HEK293T (cell line): ENCODE results near the gene ALDH4A1.

Experiments used
- CTCF ChIA-PET: fragments of 350-600 bp; formaldehyde crosslinking; extraction: SDS; loops from one replicate; lab custom pipeline; 2021; ENCODE audit warnings: antibody characterized with exemption, inconsistent platforms; lab: Yijun Ruan, JAX
- POLR2A ChIA-PET: fragments of 350-600 bp; formaldehyde crosslinking; extraction: SDS; loops from one replicate; lab custom pipeline; 2020; ENCODE audit warnings: antibody characterized with exemption, inconsistent platforms; lab: Yijun Ruan, JAX
- DNase-seq: peaks from one replicate; pipeline ENCODE4 v3.0.0; 2012; ENCODE audit warnings: mixed read lengths; ENCODE audit errors: extremely low spot score
- ARNT ChIP-seq: fragments of 450-650 bp; IDR thresholded peaks from 2 replicates; pipeline ENCODE4 v1.6.1; 2017; ENCODE audit warnings: mild to moderate bottlenecking
- BHLHE40 ChIP-seq: fragments of 450-650 bp; IDR thresholded peaks from 2 replicates; pipeline ENCODE4 v1.6.1; 2016; ENCODE audit warnings: mild to moderate bottlenecking, moderate library complexity, borderline replicate concordance
- CTBP1 ChIP-seq: fragments of 450-650 bp; IDR thresholded peaks from 2 replicates; pipeline ENCODE4 v1.6.1; 2016; ENCODE audit warnings: borderline replicate concordance
- ELF4 ChIP-seq: fragments of 450-650 bp; IDR thresholded peaks from 2 replicates; pipeline ENCODE4 v1.6.1; 2017; ENCODE audit warnings: antibody characterized with exemption
- FOXA1 ChIP-seq: fragments of 450-650 bp; IDR thresholded peaks from 2 replicates; pipeline ENCODE4 v1.6.1; 2016; ENCODE audit warnings: mild to moderate bottlenecking
- FOXK2 ChIP-seq: fragments of 450-650 bp; IDR thresholded peaks from 2 replicates; pipeline ENCODE4 v1.6.1; 2016; ENCODE audit warnings: mild to moderate bottlenecking
- FOXM1 ChIP-seq: fragments of 450-650 bp; IDR thresholded peaks from 2 replicates; pipeline ENCODE4 v1.6.1; 2017; ENCODE audit warnings: mild to moderate bottlenecking, borderline replicate concordance
- HDGF ChIP-seq: fragments of 450-650 bp; IDR thresholded peaks from 2 replicates; pipeline ENCODE4 v1.6.1; 2017; ENCODE audit warnings: antibody characterized with exemption, borderline replicate concordance
- L3MBTL2 ChIP-seq: fragments of 450-650 bp; conservative IDR thresholded peaks from 2 replicates; pipeline ENCODE4 v1.6.1; 2016; ENCODE audit warnings: mild to moderate bottlenecking
- LEF1 ChIP-seq: fragments of 450-650 bp; IDR thresholded peaks from 2 replicates; pipeline ENCODE4 v1.6.1; 2017; ENCODE audit warnings: mild to moderate bottlenecking, borderline replicate concordance
- NFRKB ChIP-seq: fragments of 450-650 bp; IDR thresholded peaks from 2 replicates; pipeline ENCODE4 v1.6.1; 2016; ENCODE audit warnings: mild to moderate bottlenecking, moderate library complexity
- SP1 ChIP-seq: fragments of 450-650 bp; IDR thresholded peaks from 2 replicates; pipeline ENCODE4 v1.6.1; 2017
- SUZ12 ChIP-seq: fragments of 450-650 bp; IDR thresholded peaks from 2 replicates; pipeline ENCODE4 v1.6.1; 2016; ENCODE audit warnings: mild to moderate bottlenecking
- TARDBP ChIP-seq: fragments of 450-650 bp; IDR thresholded peaks from 2 replicates; pipeline ENCODE4 v1.6.1; 2016
- ZNF384 ChIP-seq: fragments of 450-650 bp; IDR thresholded peaks from 2 replicates; pipeline ENCODE4 v1.6.1; 2016
- TF ChIP-seq, protein P1 (sequence below): fragments of 450-650 bp; IDR thresholded peaks from 2 replicates; pipeline ENCODE4 v1.6.1; 2016

ALDH4A1 gene

GRCh38 chr1:18948913-18949685 is 46.7 kb upstream of the ALDH4A1 start:
- CTCF ChIA-PET: no interaction called here

GRCh38 chr1:18948048-18948912 is 45.9 kb upstream of the ALDH4A1 start:
- POLR2A ChIA-PET: no interaction called here
- no peak for TF ChIP-seq HDGF
- CTCF ChIA-PET: no interaction called here
- DNase-seq: no peak

More at GRCh38 chr1:18948913-18949685, 46.7 kb upstream of the ALDH4A1 start:
- no peak for DNase-seq
- POLR2A ChIA-PET: interaction anchor here (1.5 kb wide), 1 partner anchor 28 kb away, joined by 5 read pairs; no protein-coding TSS in a partner anchor
- TF ChIP-seq FOXK2: no peak
- no peak for TF ChIP-seq CTBP1
- TF ChIP-seq SP1: no peak
- TF ChIP-seq LEF1: no peak
- no peak for TF ChIP-seq HDGF
- TF ChIP-seq NFRKB: no peak
- TF ChIP-seq L3MBTL2: no peak
- TF ChIP-seq ZNF384: no peak
- no peak for TF ChIP-seq FOXM1
- TF ChIP-seq FOXA1: no peak
- no peak for TF ChIP-seq ARNT
- no peak for TF ChIP-seq BHLHE40

DNA sequence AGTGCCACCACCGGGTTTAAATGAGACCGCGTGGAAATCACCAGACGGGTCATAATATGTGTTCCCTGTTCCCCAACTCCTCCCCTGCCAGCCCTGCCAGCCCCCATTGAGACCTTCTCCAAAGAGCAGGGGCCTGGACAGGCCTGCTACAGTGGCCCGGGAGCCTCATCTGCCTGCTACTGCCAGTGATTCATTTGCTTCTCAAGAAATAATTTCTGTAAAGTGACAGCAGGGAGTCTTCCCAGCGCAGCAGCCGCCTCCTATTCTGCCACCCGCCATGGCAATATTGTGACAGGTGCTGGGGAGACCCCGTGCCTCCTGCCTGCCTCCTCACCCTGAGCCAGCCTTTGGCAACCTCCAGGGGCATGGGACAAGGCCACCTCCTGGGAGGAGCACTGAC is 45.2 kb upstream of the ALDH4A1 start:
- CTCF ChIA-PET: no interaction called here
- POLR2A ChIA-PET: no interaction called here
- DNase-seq: no peak
- TF ChIP-seq, protein P1, sequence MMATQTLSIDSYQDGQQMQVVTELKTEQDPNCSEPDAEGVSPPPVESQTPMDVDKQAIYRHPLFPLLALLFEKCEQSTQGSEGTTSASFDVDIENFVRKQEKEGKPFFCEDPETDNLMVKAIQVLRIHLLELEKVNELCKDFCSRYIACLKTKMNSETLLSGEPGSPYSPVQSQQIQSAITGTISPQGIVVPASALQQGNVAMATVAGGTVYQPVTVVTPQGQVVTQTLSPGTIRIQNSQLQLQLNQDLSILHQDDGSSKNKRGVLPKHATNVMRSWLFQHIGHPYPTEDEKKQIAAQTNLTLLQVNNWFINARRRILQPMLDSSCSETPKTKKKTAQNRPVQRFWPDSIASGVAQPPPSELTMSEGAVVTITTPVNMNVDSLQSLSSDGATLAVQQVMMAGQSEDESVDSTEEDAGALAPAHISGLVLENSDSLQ: peak; percentile 30; the same call in 1 of the 2 replicates
- TF ChIP-seq FOXM1: no peak
- TF ChIP-seq HDGF: no peak
- no peak for TF ChIP-seq ZNF384
- TF ChIP-seq TARDBP: no peak
- TF ChIP-seq BHLHE40: no peak

DNA sequence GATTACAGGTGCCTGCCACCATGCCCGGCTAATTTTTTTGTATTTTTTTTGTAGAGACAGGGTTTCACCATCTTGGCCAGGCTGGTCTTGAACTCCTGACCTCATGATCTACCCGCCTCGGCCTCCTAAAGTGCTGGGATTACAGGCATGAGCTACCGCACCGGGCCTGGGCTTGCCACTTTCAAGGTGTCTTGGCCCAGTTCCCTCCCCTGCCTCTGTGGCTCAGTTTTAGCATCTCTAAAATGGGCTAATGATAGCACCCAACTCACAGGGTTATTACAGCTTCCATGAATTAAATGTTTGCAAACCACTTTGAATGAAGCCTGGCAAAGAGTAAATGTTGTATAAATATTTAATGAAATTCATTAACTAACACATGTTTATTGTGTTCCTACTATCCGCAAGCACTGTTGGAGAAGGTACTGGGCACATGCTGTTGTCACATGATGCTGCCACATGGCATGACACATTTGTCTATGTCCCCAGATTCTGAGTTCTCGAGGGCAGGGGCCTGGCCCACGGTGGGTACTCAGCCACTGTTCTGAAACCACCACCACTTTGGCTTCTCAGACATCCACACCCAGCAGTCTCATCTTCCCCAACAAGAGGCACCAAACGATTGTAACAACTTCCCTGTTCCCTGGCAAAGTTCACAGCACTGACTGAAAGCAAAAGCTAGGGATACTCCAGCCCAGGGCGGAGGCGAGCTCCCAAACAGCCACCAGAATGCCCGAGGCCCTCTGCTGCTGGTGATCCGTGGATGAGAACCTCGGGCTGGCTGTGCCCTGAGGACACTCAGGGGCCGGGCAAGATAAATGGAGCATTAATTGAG is 44.4 kb upstream of the ALDH4A1 start:
- DNase-seq: no peak
- TF ChIP-seq SP1 (no peak), L3MBTL2 (no peak), FOXM1 (no peak), BHLHE40 (no peak), ELF4 (no peak)
- TF ChIP-seq, protein P1: no peak
- POLR2A ChIA-PET: no interaction called here
- CTCF ChIA-PET: no interaction called here

DNA sequence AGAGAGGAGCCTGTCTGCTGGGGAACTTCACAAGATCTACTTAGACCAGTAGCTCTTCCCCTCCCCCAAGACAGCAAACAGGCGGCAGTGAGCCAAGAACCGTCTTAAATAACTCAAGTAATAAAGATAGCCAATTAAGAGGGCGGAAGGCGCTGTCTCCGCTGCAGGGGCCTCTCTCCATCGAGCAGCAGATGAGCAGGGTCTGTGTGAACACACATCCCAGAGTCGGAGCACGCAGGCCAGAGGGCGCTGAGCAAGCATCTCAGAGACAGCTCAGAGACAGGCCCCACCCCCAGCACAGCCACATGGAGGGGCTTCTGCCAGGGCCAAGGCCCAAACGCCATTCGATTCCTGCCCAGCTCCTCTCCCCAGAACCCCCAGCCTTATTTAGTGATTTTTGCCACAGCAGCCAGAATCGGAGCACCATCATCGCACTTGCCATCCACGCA is 43.1 kb upstream of the ALDH4A1 start:
- POLR2A ChIA-PET: interaction anchor here (0.6 to 2.0 kb wide), 2 partner anchors 11 to 45 kb away, joined by 3 to 15 read pairs; partner anchors contain the start of gene IFFO2
- peak; percentile 31 for DNase-seq
- no peak for TF ChIP-seq ARNT
- TF ChIP-seq, protein P1: 0 out of 2 replicates have a peak, but pooled peaks have one; percentile 11
- CTCF ChIA-PET: interaction anchor here (1.0 to 1.6 kb wide), 2 partner anchors 32 to 33 kb away, joined by 3 to 7 read pairs; no protein-coding TSS in a partner anchor

DNA sequence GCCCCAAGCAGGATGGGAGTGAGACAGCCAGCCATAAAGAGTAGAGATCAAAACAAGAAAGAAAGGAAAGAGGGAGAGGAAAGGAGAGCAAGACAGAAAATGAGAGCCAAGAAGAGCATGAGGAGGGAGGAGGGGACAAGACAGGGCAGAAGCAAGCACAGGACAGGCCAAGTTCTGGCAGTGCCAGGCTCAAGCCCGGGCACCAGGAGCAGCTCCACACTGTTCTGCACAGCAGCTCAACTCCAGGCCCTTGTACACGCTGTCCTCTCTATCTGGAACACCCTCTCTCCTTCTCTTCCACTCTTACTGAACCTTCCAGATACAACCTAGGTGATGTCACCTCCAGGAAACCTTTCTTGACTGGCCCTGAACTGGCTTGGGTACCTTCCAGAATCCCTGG is 42.5 kb upstream of the ALDH4A1 start:
- DNase-seq: no peak
- POLR2A ChIA-PET: interaction anchor here (0.6 to 2.0 kb wide), 2 partner anchors 12 to 45 kb away, joined by 3 to 15 read pairs; partner anchors contain the start of gene IFFO2
- TF ChIP-seq LEF1: no peak
- TF ChIP-seq SUZ12: no peak
- TF ChIP-seq CTBP1: no peak
- CTCF ChIA-PET: interaction anchor here (1.0 to 1.6 kb wide), 2 partner anchors 31 to 32 kb away, joined by 3 to 7 read pairs; no protein-coding TSS in a partner anchor
